GM12892 (cell line): Measurements from ENCODE around the gene CEMIP2.

Source experiments
- POLR2A ChIP-seq: IDR thresholded peaks from 2 replicates; pipeline ENCODE4 v1.6.1; 2011; ENCODE audit warnings: low read depth, low read length, control low read depth
- POLR2AphosphoS5 ChIP-seq: IDR thresholded peaks from 2 replicates; pipeline ENCODE4 v1.6.1; 2011; ENCODE audit warnings: low read depth, low read length, control low read depth
- TAF1 ChIP-seq: IDR thresholded peaks from 2 replicates; pipeline ENCODE4 v1.6.1; 2011; ENCODE audit warnings: low read depth, mild to moderate bottlenecking, control low read depth, low read length, borderline replicate concordance

- TF ChIP-seq TAF1 (no peak), POLR2A (no peak), POLR2AphosphoS5 (no peak)
Observed at GRCh38 chr9:71762900-71763653, 5.2 kb downstream of the CEMIP2 start.
